Activated CD4-positive, CD25-positive, alpha-beta regulatory T cell treated with anti-CD3 and anti-CD28 coated beads, Interleukin-2, amount 50 U/mL, for 16 hours (primary cell): ENCODE results near the gene KANSL3.
"Not testable (repeated sequence)": the region's sequence is repeated elsewhere in the genome, so short reads cannot be mapped to it uniquely, and the experiment has no call there.

ENCODE experiments used
- DNase-seq: peaks from one replicate; pipeline ENCODE4 v3.0.0-alpha.2; 2020; ENCODE audit warnings: low read depth, low spot score

Gene KANSL3

GRCh38 chr2:96638144-96639121 lies at the start of gene KANSL3:
Gene KANSL3 (minus strand): TSS chr2:96638312. CDS start chr2:96637135, 1,177 bp downstream.
- peak; percentile 79 for DNase-seq

GRCh38 chr2:96687266-96687665 lies 49.2 kb upstream of the KANSL3 start:
- DNase-seq = no peak

- no peak for DNase-seq
These were observed 47.7 kb upstream of the KANSL3 start for GRCh38 chr2:96685577-96686459.

GRCh38 chr2:96684883-96685576 lies 46.9 kb upstream of the KANSL3 start:
- DNase-seq = no peak

GRCh38 chr2:96683972-96684820 lies 46.1 kb upstream of the KANSL3 start:
- DNase-seq = no peak

GRCh38 chr2:96683307-96683706 lies 45.2 kb upstream of the KANSL3 start:
- DNase-seq = no peak

GRCh38 chr2:96681540-96681939 lies 43.4 kb upstream of the KANSL3 start:
- DNase-seq = no peak

- no peak for DNase-seq
These were observed 42.5 kb upstream of the KANSL3 start for GRCh38 chr2:96680561-96681141.

GRCh38 chr2:96679848-96680247 lies 41.7 kb upstream of the KANSL3 start:
- no peak for DNase-seq

GRCh38 chr2:96669539-96670215 lies 31.6 kb upstream of the KANSL3 start:
- DNase-seq = no peak

GRCh38 chr2:96668771-96669170 lies 30.7 kb upstream of the KANSL3 start:
- no peak for DNase-seq

GRCh38 chr2:96665717-96666116 lies 27.6 kb upstream of the KANSL3 start:
- DNase-seq = not testable (repeated sequence)

GRCh38 chr2:96665083-96665569 lies 27.0 kb upstream of the KANSL3 start:
- DNase-seq = no peak

- DNase-seq = no peak
These were observed 26.3 kb upstream of the KANSL3 start for GRCh38 chr2:96664366-96664925.

GRCh38 chr2:96663829-96664228 lies 25.7 kb upstream of the KANSL3 start:
- DNase-seq = no peak

- DNase-seq = no peak
These were observed 25.1 kb upstream of the KANSL3 start for GRCh38 chr2:96663177-96663576.

GRCh38 chr2:96662360-96662759 lies 24.2 kb upstream of the KANSL3 start:
- DNase-seq = no peak

GRCh38 chr2:96661324-96661723 lies 23.2 kb upstream of the KANSL3 start:
- no peak for DNase-seq

GRCh38 chr2:96656540-96656939 lies 18.4 kb upstream of the KANSL3 start:
- no peak for DNase-seq
